Measurements from ENCODE around the gene SIGLEC8. TPM values are rescaled to one million over a fixed set of nuclear protein-coding genes. Genes with fewer than 3 reads are reported as not detected.

The SIGLEC8 gene
- total and polyA plus RNA-seq, 9 of the 15 experiments (the other 6 are each of a cell fraction or from before 2014, with no cell fraction given): 0.04 to 0.65 (median 0.39) TPM

DNA sequence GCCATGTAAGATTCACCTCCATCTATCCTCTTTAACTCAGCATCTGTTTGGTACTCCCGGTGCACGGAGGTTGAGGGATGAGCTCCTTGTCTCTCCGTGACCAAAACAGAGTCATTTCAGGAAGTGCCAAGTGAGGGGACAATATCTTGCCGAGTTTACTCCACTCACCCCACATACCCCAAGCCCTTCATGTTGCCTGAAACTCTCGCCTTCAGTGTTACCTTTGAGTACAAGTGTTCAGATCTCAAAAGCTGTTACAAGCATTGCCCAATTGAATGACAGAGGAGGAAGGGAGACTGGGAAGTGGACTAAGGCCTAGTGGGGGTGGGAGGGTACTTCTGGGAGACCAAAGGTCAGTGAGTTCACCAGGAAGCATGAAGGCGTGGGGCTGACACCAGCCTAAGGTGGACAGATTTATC is 49.4 kb upstream of the SIGLEC8 start (continued):
- TF ChIP-seq, protein P1, sequence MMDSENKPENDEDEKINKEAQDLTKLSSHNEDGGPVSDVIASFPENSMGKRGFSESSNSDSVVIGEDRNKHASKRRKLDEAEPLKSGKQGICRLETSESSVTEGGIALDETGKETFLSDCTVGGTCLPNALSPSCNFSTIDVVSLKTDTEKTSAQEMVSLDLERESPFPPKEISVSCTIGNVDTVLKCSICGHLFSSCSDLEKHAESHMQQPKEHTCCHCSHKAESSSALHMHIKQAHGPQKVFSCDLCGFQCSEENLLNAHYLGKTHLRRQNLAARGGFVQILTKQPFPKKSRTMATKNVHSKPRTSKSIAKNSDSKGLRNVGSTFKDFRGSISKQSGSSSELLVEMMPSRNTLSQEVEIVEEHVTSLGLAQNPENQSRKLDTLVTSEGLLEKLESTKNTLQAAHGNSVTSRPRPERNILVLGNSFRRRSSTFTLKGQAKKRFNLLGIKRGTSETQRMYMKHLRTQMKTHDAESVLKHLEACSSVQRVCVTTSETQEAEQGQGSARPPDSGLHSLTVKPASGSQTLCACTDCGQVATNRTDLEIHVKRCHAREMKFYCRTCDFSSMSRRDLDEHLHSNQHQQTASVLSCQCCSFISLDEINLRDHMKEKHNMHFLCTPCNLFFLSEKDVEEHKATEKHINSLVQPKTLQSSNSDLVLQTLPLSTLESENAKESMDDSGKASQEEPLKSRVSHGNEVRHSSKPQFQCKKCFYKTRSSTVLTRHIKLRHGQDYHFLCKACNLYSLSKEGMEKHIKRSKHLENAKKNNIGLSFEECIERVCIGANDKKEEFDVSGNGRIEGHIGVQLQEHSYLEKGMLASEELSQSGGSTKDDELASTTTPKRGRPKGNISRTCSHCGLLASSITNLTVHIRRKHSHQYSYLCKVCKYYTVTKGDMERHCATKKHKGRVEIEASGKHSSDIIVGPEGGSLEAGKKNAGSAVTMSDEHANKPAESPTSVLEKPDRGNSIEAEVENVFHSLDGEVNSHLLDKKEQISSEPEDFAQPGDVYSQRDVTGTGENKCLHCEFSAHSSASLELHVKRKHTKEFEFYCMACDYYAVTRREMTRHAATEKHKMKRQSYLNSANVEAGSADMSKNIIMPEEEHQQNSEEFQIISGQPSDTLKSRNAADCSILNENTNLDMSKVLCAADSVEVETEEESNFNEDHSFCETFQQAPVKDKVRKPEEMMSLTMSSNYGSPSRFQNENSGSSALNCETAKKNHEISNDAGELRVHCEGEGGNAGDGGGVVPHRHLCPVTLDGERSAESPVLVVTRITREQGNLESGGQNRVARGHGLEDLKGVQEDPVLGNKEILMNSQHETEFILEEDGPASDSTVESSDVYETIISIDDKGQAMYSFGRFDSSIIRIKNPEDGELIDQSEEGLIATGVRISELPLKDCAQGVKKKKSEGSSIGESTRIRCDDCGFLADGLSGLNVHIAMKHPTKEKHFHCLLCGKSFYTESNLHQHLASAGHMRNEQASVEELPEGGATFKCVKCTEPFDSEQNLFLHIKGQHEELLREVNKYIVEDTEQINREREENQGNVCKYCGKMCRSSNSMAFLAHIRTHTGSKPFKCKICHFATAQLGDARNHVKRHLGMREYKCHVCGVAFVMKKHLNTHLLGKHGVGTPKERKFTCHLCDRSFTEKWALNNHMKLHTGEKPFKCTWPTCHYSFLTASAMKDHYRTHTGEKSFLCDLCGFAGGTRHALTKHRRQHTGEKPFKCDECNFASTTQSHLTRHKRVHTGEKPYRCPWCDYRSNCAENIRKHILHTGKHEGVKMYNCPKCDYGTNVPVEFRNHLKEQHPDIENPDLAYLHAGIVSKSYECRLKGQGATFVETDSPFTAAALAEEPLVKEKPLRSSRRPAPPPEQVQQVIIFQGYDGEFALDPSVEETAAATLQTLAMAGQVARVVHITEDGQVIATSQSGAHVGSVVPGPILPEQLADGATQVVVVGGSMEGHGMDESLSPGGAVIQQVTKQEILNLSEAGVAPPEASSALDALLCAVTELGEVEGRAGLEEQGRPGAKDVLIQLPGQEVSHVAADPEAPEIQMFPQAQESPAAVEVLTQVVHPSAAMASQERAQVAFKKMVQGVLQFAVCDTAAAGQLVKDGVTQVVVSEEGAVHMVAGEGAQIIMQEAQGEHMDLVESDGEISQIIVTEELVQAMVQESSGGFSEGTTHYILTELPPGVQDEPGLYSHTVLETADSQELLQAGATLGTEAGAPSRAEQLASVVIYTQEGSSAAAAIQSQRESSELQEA (IDR thresholded peaks at IDR 0.05; ENCODE audit: low read depth): no peak
- TF ChIP-seq ELF4 (CRISPR knock-in tag; IDR thresholded peaks at IDR 0.05) (peak; percentile 25; the same call in 1 of the 2 replicates), NR2F6 (CRISPR knock-in tag; IDR thresholded peaks at IDR 0.05) (no peak), ZNF184 (CRISPR knock-in tag; IDR thresholded peaks at IDR 0.05) (no peak), HSF4 (CRISPR knock-in tag; IDR thresholded peaks at IDR 0.05; ENCODE audit: borderline replicate concordance) (0 out of 2 replicates have a peak, but pooled peaks have one; percentile 52), EHMT2 (IDR thresholded peaks at IDR 0.05) (peak; percentile 70), RFX1 (IDR thresholded peaks at IDR 0.05) (no peak)
- TF ChIP-seq, protein P2, sequence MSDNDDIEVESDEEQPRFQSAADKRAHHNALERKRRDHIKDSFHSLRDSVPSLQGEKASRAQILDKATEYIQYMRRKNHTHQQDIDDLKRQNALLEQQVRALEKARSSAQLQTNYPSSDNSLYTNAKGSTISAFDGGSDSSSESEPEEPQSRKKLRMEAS (CRISPR knock-in tag; IDR thresholded peaks at IDR 0.05): no peak
- TF ChIP-seq, protein P3, sequence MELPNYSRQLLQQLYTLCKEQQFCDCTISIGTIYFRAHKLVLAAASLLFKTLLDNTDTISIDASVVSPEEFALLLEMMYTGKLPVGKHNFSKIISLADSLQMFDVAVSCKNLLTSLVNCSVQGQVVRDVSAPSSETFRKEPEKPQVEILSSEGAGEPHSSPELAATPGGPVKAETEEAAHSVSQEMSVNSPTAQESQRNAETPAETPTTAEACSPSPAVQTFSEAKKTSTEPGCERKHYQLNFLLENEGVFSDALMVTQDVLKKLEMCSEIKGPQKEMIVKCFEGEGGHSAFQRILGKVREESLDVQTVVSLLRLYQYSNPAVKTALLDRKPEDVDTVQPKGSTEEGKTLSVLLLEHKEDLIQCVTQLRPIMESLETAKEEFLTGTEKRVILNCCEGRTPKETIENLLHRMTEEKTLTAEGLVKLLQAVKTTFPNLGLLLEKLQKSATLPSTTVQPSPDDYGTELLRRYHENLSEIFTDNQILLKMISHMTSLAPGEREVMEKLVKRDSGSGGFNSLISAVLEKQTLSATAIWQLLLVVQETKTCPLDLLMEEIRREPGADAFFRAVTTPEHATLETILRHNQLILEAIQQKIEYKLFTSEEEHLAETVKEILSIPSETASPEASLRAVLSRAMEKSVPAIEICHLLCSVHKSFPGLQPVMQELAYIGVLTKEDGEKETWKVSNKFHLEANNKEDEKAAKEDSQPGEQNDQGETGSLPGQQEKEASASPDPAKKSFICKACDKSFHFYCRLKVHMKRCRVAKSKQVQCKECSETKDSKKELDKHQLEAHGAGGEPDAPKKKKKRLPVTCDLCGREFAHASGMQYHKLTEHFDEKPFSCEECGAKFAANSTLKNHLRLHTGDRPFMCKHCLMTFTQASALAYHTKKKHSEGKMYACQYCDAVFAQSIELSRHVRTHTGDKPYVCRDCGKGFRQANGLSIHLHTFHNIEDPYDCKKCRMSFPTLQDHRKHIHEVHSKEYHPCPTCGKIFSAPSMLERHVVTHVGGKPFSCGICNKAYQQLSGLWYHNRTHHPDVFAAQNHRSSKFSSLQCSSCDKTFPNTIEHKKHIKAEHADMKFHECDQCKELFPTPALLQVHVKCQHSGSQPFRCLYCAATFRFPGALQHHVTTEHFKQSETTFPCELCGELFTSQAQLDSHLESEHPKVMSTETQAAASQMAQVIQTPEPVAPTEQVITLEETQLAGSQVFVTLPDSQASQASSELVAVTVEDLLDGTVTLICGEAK (IDR thresholded peaks at IDR 0.05): peak; percentile 27; the same call in 1 of the 2 replicates
- TF ChIP-seq, protein P3 (CRISPR knock-in tag; IDR thresholded peaks at IDR 0.05): no peak

Measured in K562 (cell line).